HG03039 (cell line): Measurements from ENCODE around the gene OR2V1.

Experiments used
- ATAC-seq: cut with Tn5 transposase; IDR thresholded peaks from one replicate; pipeline ENCODE4 v1.9.1; 2021; ENCODE audit warnings: mild to moderate bottlenecking, moderate library complexity; ENCODE audit not compliant: unreplicated experiment

OR2V1 gene

DNA sequence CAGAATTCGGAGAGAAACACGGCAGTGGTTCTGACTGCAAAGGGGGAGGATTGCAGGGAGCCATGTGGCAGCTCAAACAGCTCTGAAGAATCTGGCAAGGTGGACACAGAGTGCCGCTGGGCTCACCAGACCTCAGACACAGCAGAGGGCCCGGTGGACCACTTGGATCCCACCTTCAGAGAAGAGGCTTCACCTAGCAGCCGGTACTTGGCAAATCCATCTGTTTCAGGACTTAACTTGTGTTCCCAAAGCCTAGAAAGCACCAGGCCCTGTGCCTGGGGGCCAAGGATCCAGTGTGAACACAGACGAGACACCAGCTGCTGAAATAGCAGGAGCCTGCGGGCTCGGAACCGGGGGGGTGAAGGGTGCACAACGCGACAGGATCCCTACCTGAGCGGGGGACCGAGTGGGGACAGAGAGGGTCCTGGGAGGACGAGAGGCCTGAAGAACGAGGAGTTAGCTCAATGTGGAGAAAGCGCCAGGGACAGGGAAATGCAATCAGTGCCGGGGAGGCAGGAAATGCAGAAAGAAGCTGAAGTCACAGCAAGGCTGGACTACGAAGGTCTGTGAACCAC lies 46.3 kb downstream of the OR2V1 start:
- no peak for ATAC-seq

- ATAC-seq, result no peak
These were observed 49.0 kb downstream of the OR2V1 start for GRCh38 chr5:181081989-181082388.

- ATAC-seq, result no peak
These were observed 54.0 kb downstream of the OR2V1 start for GRCh38 chr5:181076920-181077319.
